ENCODE results near the gene LRRC46. TPM values are rescaled to one million over a fixed set of nuclear protein-coding genes. Genes with fewer than 3 reads are reported as not detected.

LRRC46 gene
- total RNA-seq, 1 experiment from 2014 or later: 0.31 TPM

GRCh38 chr17:47883589-47884426 lies 52.3 kb downstream of the LRRC46 start:
- no peaks in the 10 kb centered on the region; the same call in 1 of the 2 replicates for H3K27me3 ChIP-seq (ENCODE audit: insufficient read depth, low read length)
- no peaks in the 10 kb centered on the region for H3K79me2 ChIP-seq (ENCODE audit: insufficient read depth, low read length)
- H4K5ac ChIP-seq (ENCODE audit: insufficient read length, low read depth, low read length): no peak overlapping the region
- no peak overlapping the region for H3K14ac ChIP-seq (ENCODE audit: insufficient read depth, low read length)
- H2AK5ac ChIP-seq (ENCODE audit: insufficient read length, low read length): no peak overlapping the region
- no peak overlapping the region for H3K18ac ChIP-seq (ENCODE audit: insufficient read length, low read depth, low read length)
- H2BK15ac ChIP-seq (ENCODE audit: low read depth, low read length): no peak overlapping the region
- Mint-ChIP-seq H3K9me3 (no peaks in the 10 kb centered on the region), H3K4me1 (peaks cover 21 to 28% of the 10 kb centered on the region in 2 experiments), H3K4me3 (no peak overlapping the region), H3K36me3 (ENCODE audit: insufficient read depth in 1 of 3, low read depth in 3 of 3) (no peaks in the 10 kb centered on the region), H3K27ac (peak overlapping the region in 1 of 3 experiments; percentile 25; a peak in 1 of 7 replicates), H3K27me3 (ENCODE audit: low read depth) (peaks cover 24% of the 10 kb centered on the region)
- no peak overlapping the region for H2BK20ac ChIP-seq (ENCODE audit: low read depth, low read length, poor library complexity, severe bottlenecking)
- H3K79me1 ChIP-seq (ENCODE audit: insufficient read depth, low read depth, low read length, poor library complexity, severe bottlenecking): no peaks in the 10 kb centered on the region
- H2BK120ac ChIP-seq (ENCODE audit: low read depth, low read length, poor library complexity, severe bottlenecking): no peak overlapping the region
- no CpG with 5 or more reads among the region's 9 CpGs for WGBS (ENCODE audit: extremely low coverage, insufficient read length, low lambda C conversion rate)
- no peak overlapping the region for H2BK5ac ChIP-seq (ENCODE audit: insufficient read length, low read length)
- H3K9me3 ChIP-seq (ENCODE audit: control insufficient read depth, low read depth, low read length): no peaks in the 10 kb centered on the region
- no peak overlapping the region for H2BK12ac ChIP-seq (ENCODE audit: insufficient read length, low read depth, low read length)
- no peak overlapping the region for H4K8ac ChIP-seq (replicated peaks; ENCODE audit: insufficient read length, low read depth, low read length)
- no peak overlapping the region for H4K91ac ChIP-seq (ENCODE audit: insufficient read length, low read depth, low read length)
- H4K20me1 ChIP-seq (ENCODE audit: control insufficient read depth, insufficient read depth, insufficient read length): no peaks in the 10 kb centered on the region
- H2AFZ ChIP-seq (ENCODE audit: low read length): no peak overlapping the region
- H3K56ac ChIP-seq (ENCODE audit: insufficient read length, low read depth, low read length): no peak overlapping the region
- H3K4ac ChIP-seq (ENCODE audit: low read depth, low read length): no peak overlapping the region
- no peak for TF ChIP-seq CTCF (conservative IDR thresholded peaks at IDR 0.05)
- no peak overlapping the region for H3K4me2 ChIP-seq (ENCODE audit: insufficient read depth, insufficient read length, low read length)
- no peak overlapping the region for H3K27ac ChIP-seq (ENCODE audit: insufficient read length, low read depth, low read length)
- DNase-seq: no peak
- H3T11ph ChIP-seq (ENCODE audit: low read length): no peak overlapping the region
- no peak overlapping the region for H3K23ac ChIP-seq (ENCODE audit: insufficient read length, low read depth, low read length)
- H3K23me2 ChIP-seq (ENCODE audit: insufficient read length, low read depth, low read length, poor library complexity, severe bottlenecking): no peaks in the 10 kb centered on the region
- no peaks in the 10 kb centered on the region; the same call in 1 of the 2 replicates for H3K4me1 ChIP-seq (ENCODE audit: insufficient read depth, low read length)
- no peak overlapping the region for H3K9ac ChIP-seq (ENCODE audit: extremely low read depth, insufficient read length, low read length)

Data from H9 (cell line).